Adipocyte (in vitro differentiated cells): ENCODE results near the gene RPL3.
"Not testable (repeated sequence)": the region's sequence is repeated elsewhere in the genome, so short reads cannot be mapped to it uniquely, and the experiment has no call there.

Source experiments
- DNase-seq: peaks from one replicate; pipeline ENCODE4 v3.0.0-alpha.2; 2015; ENCODE audit warnings: low read depth
- H3K27me3 ChIP-seq: replicated peaks from 2 replicates; pipeline ENCODE4 v1.7.0; 2013; ENCODE audit warnings: mild to moderate bottlenecking, low read length, moderate library complexity; ENCODE audit not compliant: control insufficient read depth, insufficient read depth
- H3K36me3 ChIP-seq: 2 replicates; pipeline ENCODE4 v1.7.0; 2013; ENCODE audit warnings: low read length, mild to moderate bottlenecking, moderate library complexity; ENCODE audit not compliant: control insufficient read depth, insufficient read depth, severe bottlenecking
- H3K4me1 ChIP-seq: 2 replicates; pipeline ENCODE4 v1.7.0; 2013; ENCODE audit warnings: mild to moderate bottlenecking, low read length, moderate library complexity; ENCODE audit not compliant: control insufficient read depth, insufficient read depth
- H3K4me3 ChIP-seq: 2 replicates; pipeline ENCODE4 v1.7.0; 2013; ENCODE audit warnings: mild to moderate bottlenecking, low read length, moderate library complexity
- H3K9ac ChIP-seq: 2 replicates; pipeline ENCODE4 v1.7.0; 2013; ENCODE audit warnings: mild to moderate bottlenecking, low read length, moderate library complexity
- H3K9me3 ChIP-seq: 2 replicates; pipeline ENCODE4 v1.7.0; 2013; ENCODE audit warnings: mild to moderate bottlenecking, low read length, moderate library complexity; ENCODE audit not compliant: control insufficient read depth

Gene RPL3

DNA sequence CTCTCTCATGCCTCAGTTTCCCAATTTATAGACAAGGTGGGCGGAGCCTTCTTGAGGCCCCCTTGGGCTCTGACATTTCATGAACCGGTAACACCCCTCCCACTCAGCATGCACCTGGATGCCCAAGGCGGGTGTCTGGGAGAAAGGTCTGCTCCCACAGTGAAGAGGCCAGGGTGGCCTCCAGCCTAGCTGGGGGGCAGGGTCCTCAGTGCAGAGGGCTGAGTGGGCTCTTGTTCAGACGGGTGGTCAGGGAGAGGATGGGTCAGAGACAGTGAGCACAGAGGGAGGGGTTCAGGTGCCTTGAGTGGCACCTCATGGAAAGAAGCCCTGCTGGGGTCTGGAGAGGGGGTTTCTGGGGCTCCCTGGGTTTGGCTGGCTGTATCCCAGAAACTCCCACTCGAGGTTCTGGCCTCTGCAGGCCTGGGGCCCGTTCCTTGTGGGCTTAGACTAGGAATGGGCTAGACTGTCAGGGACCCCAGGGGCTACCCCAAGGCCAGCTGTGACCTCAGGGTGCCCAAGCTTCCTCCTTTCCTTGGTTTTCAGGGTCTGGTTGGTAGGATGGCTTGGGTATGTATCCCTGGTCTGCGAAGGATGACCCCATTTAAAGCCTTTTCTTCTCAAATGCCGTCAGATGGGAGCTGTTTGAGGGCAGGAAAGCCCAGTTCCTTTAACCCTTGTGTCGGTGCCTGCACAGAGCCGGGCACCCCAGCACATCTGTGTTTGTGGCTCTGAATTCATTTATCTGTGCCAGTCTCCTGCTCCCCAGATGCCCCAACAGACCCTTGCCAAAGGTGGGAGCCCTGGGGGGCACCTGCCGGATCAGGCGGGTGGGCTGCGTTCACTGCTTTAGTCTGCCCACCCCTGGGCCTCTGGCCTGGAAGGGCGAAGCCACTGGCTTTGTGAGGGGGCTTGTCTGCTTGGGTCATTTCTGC is 31.6 kb upstream of the RPL3 start:
- Histone ChIP-seq H3K4me3 (peak overlapping the region; percentile 82), H3K36me3 (no peaks in the 10 kb centered on the region), H3K27me3 (no peaks in the 10 kb centered on the region), H3K9me3 (no peaks in the 10 kb centered on the region), H3K4me1 (peaks cover 6% of the 10 kb centered on the region), H3K9ac (peak overlapping the region; percentile 82)
- no peak for DNase-seq

DNA sequence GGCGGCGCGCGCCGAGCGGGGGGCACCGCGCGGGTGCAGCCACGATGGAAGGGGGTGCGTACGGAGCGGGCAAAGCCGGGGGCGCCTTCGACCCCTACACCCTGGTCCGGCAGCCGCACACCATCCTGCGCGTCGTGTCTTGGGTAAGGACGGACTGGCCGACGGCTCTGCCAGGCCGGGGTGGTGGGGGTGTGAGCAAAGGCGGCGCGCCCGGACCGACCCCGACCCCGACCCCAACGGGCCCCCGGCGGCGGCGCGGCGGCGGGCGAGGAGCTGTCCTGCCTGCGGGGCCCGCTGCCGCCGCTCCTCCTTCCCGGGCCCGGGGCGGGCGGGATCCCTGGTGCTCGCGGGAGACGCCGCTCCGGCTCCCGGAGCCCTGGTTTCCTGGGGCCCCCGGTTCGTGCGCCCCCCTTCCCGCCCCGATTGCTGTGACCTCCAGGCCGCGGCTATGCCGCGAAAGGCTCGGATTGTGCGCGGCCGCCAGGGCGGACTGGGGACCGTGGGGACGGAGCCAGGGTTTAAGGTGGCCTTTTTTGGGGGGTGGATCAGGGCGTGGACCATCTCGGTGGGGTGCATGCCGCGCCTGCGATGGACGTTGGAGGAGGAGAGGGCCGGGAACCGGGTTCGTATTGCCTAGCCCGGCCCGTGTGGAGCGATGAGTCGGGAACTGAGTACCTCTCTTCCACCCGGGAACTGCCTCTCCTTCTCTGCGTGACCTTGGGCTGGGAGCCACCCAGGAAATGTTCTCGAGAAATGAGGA is 30.7 kb upstream of the RPL3 start, which contains the start of gene SYNGR1:
TSS of gene SYNGR1 (plus strand) at position 25 of the 760 bp plus-strand sequence. CDS start at position 45, 20 bp downstream.
- Histone ChIP-seq H3K9ac (peak within 1 kb of the TSS; percentile 82), H3K27me3 (no peaks in the 10 kb centered on the region), H3K36me3 (no peaks in the 10 kb centered on the region), H3K9me3 (no peaks in the 10 kb centered on the region), H3K4me1 (peaks cover 6% of the 10 kb centered on the region), H3K4me3 (peak within 1 kb of the TSS; percentile 82)
- peak; percentile 59 for DNase-seq

DNA sequence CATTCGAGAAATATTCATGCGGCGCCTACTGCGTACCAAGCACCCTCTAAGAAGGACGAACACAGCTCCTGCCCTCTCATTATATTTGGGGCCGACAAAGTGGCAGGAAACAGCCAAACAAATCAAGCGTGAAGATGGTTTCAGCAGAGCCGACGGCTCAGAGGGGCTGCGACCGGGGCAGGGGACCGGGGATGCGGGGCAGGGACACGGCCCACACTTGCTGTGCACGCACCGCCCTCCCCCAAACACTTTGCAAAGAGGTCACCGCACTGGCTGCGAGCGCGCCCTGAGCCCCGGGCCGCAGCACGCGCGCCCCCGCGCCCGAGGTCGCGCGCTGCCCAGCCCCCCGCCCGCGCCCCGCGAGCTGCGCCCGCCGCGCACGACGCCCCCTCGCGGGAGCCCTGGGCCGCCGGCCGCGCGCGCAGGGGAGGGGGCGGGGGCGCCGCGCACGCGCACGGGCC is 30.1 kb upstream of the RPL3 start:
- H3K4me1 ChIP-seq = peaks cover 6% of the 10 kb centered on the region
- peak overlapping the region; percentile 64 for H3K9ac ChIP-seq

DNA sequence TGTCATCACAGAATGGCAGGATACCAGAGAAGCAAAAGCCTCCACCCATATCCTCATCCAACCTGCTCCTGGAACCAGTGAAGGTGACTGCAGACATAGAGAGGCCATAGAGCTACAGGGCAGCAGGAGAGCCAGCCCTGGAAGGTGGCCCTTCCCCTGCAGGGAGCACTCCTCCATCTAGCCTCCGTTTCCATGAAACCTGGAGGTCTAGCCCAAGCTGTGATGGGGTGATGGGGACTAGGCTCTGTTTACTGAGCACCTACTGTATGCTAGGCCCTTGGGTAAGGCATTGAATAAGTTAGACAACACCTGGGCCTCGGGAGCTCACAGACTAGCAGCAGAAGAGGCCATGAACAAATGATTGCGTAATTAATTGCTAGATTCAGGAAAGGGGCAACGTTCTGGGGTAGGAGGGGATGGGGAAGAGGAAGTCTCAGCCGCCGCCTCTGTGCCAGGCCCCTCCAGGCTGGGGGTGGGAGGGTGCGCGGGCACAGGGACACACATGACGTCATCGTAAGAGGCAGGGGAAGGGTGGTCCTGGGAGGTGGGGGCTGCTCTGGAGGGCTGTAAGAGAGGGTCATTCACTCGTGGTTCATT is 29.6 kb upstream of the RPL3 start:
- no peak for DNase-seq
- Histone ChIP-seq H3K9me3 (no peaks in the 10 kb centered on the region), H3K36me3 (no peaks in the 10 kb centered on the region)

More for the DNA sequence above, 30.1 kb upstream of the RPL3 start:
- H3K9me3 ChIP-seq = no peaks in the 10 kb centered on the region
- H3K4me3 ChIP-seq = peak overlapping the region; percentile 82
- peak; percentile 77 for DNase-seq
- H3K27me3 ChIP-seq = peaks cover 1% of the 10 kb centered on the region
- no peaks in the 10 kb centered on the region for H3K36me3 ChIP-seq

DNA sequence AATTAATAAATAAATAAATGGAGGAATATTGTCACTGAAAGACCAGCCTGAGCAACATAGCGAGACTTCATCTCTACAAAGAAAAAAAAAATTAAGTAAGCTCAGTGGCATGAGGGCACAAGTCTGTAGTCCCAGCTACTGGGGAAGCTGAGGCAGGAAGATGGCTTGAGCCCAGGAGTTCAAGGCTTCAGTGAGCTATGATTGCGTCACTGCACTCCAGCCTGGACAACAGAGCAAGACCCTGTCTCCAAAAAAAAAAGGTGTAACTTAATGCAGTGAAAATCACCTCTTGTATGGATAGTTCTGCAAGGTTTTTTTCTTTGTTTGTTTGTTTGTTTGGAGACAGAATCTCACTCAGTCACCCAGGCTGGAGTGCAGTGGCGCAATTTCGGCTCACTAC is 25.8 kb upstream of the RPL3 start:
- Histone ChIP-seq H3K4me1 (no peaks in the 10 kb centered on the region), H3K4me3 (no peak overlapping the region), H3K27me3 (peaks cover 10% of the 10 kb centered on the region), H3K9me3 (no peaks in the 10 kb centered on the region), H3K9ac (no peak overlapping the region), H3K36me3 (no peaks in the 10 kb centered on the region)
- no peak for DNase-seq

More for the DNA sequence above, 29.6 kb upstream of the RPL3 start:
- peak overlapping the region; percentile 64 for H3K9ac ChIP-seq
- H3K4me1 ChIP-seq = peaks cover 6% of the 10 kb centered on the region
- H3K27me3 ChIP-seq = peaks cover 7% of the 10 kb centered on the region
- H3K4me3 ChIP-seq = peak overlapping the region; percentile 76

DNA sequence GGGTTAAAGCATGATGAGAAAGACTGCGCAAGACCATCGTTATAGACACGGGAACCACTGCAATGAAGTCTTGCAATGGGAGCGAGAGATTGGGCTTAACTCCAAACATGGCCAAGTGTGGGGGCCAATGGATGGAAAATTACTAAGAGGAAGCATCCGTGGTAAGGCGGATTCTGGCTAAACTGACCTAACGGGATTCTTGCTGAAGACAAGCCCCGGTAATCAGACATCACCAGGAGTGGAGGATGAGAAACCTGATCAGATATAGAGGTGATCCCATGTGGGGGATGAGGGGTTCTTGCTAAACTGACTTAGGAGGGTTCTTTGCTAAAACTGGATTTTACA is 24.6 kb upstream of the RPL3 start:
- DNase-seq = no peak
- Histone ChIP-seq H3K4me1 (no peaks in the 10 kb centered on the region), H3K9ac (no peak overlapping the region), H3K4me3 (no peak overlapping the region), H3K9me3 (no peaks in the 10 kb centered on the region), H3K36me3 (no peaks in the 10 kb centered on the region), H3K27me3 (peaks cover 10% of the 10 kb centered on the region)

DNA sequence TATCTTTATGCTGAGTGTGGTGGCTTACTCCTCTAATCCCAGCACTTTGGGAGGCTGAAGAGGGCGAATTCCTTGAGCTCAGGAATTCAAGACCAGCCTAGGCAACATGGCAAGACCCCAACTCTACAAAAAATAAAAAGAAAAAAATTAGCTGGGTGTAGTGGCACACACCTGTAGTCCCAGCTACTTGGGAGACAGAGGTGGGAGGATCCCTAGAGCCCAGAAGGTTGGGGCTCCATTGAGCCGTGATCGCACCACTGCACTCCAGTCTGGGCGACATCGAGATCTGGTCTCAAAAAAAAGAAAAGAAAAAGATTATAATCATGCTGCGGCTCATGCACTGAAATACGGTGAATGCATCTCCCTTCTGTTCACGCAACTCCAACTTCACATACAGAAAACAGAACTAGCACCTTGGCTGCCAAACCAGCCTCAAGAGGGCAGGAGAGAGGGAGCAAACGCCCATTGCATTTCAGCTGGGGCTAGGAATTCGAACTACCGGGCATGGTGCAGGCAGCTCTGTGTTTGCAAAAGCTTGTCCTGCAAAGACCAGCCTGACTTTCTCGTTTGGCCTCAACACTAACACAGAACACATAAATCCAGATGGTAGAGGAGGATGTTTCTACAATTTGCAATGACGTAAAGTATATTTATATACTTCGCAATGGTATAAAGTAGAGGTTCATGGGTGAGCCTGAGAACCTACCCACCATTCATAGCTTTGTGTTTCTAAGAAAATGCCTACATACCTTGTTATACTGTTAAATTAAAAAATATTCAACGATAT is 24.0 kb upstream of the RPL3 start:
- H3K9me3 ChIP-seq = no peaks in the 10 kb centered on the region
- peak; percentile 80 for DNase-seq
- H3K27me3 ChIP-seq = peaks cover 10% of the 10 kb centered on the region
- no peak overlapping the region for H3K4me3 ChIP-seq
- H3K9ac ChIP-seq = no peak overlapping the region
- no peaks in the 10 kb centered on the region for H3K4me1 ChIP-seq
- H3K36me3 ChIP-seq = no peaks in the 10 kb centered on the region

DNA sequence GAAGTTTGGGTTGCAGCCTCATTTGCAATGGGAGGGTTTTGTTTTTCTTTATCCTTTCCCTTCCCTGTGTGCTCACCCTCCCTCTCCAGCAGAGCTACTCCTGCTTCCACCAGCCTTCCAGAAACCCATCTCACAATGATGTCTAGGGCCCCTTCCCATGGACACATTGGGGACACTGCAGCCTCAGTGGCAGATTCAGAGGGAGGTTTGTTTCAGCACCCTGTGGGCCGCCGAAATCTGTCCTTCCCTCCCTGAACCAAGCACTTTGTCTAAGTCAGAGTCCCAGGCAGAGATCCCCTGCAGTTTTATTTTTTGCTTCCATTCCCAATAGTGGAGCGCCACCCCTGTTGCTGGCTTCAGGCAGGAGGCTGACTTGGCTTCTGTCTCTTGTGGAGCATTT is 21.8 kb upstream of the RPL3 start:
- Histone ChIP-seq H3K9me3 (no peaks in the 10 kb centered on the region), H3K27me3 (peaks cover 10% of the 10 kb centered on the region), H3K4me3 (no peak overlapping the region), H3K4me1 (no peaks in the 10 kb centered on the region), H3K9ac (no peak overlapping the region), H3K36me3 (no peaks in the 10 kb centered on the region)
- no peak for DNase-seq

DNA sequence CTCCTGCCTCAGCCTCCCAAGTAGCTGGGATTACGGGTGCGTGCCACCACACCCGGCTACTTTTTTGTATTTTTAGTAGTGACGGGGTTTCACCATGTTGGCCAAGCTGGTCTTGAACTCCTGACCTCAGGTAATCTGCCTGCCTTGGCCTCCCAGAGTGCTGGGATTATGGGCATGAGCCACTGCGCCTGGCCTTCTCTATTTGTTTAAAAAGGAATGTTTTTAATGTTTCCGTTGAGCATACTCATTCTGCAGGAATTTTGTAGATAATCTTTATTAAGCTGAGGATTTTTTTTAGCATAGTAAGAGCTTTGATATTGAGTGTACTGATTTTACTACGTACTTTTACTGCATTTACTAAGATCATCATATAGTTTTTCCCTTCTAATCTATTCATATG is 20.4 kb upstream of the RPL3 start:
- not testable (repeated sequence) for H3K4me1 ChIP-seq, H3K36me3 ChIP-seq, H3K4me3 ChIP-seq, H3K9me3 ChIP-seq, H3K27me3 ChIP-seq, H3K9ac ChIP-seq
- peak; percentile 56 for DNase-seq

DNA sequence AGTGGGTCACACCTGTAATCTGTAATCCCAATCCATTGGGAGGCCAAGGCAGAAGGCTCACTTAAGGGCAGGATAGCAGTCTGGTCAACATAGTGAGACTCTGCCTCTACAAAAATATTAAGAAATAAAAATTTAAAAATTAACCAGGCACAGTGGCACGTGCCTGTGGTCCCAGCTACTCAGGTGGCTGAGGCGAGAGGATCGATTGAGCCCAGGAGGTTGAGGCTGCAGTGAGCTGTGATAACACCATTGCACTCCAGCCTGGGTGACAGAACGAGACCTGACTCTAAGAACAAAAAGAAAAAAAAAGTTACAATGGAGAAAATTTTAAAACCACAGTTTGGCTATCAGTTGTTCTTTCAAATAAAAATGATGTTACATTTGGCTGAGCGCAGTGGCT is 17.0 kb upstream of the RPL3 start:
- Histone ChIP-seq H3K4me3 (no peak overlapping the region), H3K27me3 (no peaks in the 10 kb centered on the region), H3K36me3 (no peaks in the 10 kb centered on the region), H3K9ac (no peak overlapping the region), H3K9me3 (no peaks in the 10 kb centered on the region), H3K4me1 (peaks cover 6% of the 10 kb centered on the region)
- DNase-seq = no peak
